Ishikawa (cell line): ENCODE data around the gene BTBD7.

Experiments
- CEBPB ChIP-seq: IDR thresholded peaks from 2 replicates; pipeline ENCODE4 v1.6.1; 2012
- CREB1 ChIP-seq: IDR thresholded peaks from 2 replicates; pipeline ENCODE4 v1.6.1; 2012; ENCODE audit warnings: low read depth
- EGR1 ChIP-seq: IDR thresholded peaks from 2 replicates; pipeline ENCODE4 v1.6.1; 2012
- EP300 ChIP-seq: IDR thresholded peaks from 2 replicates; pipeline ENCODE4 v1.6.1; 2012; ENCODE audit warnings: borderline replicate concordance
- FOXM1 ChIP-seq: IDR thresholded peaks from 2 replicates; pipeline ENCODE4 v1.6.1; 2012; ENCODE audit warnings: low read depth, borderline replicate concordance
- NFIC ChIP-seq: IDR thresholded peaks from 2 replicates; pipeline ENCODE4 v1.6.1; 2012
- RAD21 ChIP-seq: IDR thresholded peaks from 2 replicates; pipeline ENCODE4 v1.6.1; 2012; ENCODE audit warnings: low read depth
- REST ChIP-seq: IDR thresholded peaks from 2 replicates; pipeline ENCODE4 v1.6.1; 2012; ENCODE audit warnings: low read depth, mild to moderate bottlenecking
- TAF1 ChIP-seq: IDR thresholded peaks from 2 replicates; pipeline ENCODE4 v1.6.1; 2012; ENCODE audit warnings: low read depth, mild to moderate bottlenecking
- TCF12 ChIP-seq: IDR thresholded peaks from 2 replicates; pipeline ENCODE4 v1.6.1; 2012; ENCODE audit warnings: low read depth
- TEAD4 ChIP-seq: IDR thresholded peaks from 2 replicates; pipeline ENCODE4 v1.6.1; 2012
- USF1 ChIP-seq: IDR thresholded peaks from 2 replicates; pipeline ENCODE4 v1.6.1; 2012
- YY1 ChIP-seq: IDR thresholded peaks from 2 replicates; pipeline ENCODE4 v1.6.1; 2012; ENCODE audit warnings: low read depth
- ZBTB7A ChIP-seq: IDR thresholded peaks from 2 replicates; pipeline ENCODE4 v1.6.1; 2012; ENCODE audit warnings: low read depth
- TF ChIP-seq, protein P1 (sequence below): IDR thresholded peaks from 2 replicates; pipeline ENCODE4 v1.6.1; 2012

Gene BTBD7

GRCh38 chr14:93368996-93369712 lies 36.3 kb upstream of the BTBD7 start:
- TF ChIP-seq, protein P1, sequence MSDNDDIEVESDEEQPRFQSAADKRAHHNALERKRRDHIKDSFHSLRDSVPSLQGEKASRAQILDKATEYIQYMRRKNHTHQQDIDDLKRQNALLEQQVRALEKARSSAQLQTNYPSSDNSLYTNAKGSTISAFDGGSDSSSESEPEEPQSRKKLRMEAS: no peak
- TF ChIP-seq TAF1 (no peak), CEBPB (no peak), EP300 (no peak), TCF12 (no peak), FOXM1 (no peak), YY1 (no peak), NFIC (no peak), RAD21 (no peak), TEAD4 (no peak), EGR1 (no peak), REST (no peak), ZBTB7A (no peak), CREB1 (no peak), USF1 (no peak)

GRCh38 chr14:93348292-93348691 lies 15.5 kb upstream of the BTBD7 start:
- TF ChIP-seq REST (no peak), YY1 (no peak), FOXM1 (no peak), TEAD4 (no peak), CEBPB (no peak), ZBTB7A (no peak), EGR1 (no peak)
- TF ChIP-seq, protein P1: no peak

DNA sequence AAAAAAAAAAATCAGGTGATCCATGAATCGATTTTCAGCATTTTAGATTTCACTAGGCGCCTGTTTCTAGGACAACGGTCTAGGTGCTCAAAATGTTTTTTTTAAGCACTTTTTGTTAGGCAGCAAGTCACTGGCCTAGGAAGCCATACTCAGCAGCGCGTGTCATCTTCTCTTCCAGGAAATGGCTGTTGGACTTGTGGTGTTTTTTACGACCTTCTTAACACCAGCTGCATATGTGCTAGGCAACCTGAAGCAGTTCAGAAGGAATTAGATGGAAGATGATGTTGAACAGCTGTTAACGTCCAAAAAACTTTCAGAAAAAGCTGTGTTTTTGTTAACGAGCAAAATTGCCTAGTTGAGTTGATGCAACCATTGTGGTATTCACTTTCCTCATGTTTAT lies 15.0 kb upstream of the BTBD7 start:
- no peak for TF ChIP-seq YY1
- no peak for TF ChIP-seq TCF12
- TF ChIP-seq TEAD4: no peak
- TF ChIP-seq, protein P1: no peak
- TF ChIP-seq CEBPB: no peak
- no peak for TF ChIP-seq NFIC
- TF ChIP-seq ZBTB7A: no peak
- TF ChIP-seq USF1: no peak
- no peak for TF ChIP-seq CREB1
- no peak for TF ChIP-seq EGR1
- TF ChIP-seq TAF1: no peak
- TF ChIP-seq REST: no peak
- no peak for TF ChIP-seq EP300
- TF ChIP-seq RAD21: no peak
- no peak for TF ChIP-seq FOXM1

DNA sequence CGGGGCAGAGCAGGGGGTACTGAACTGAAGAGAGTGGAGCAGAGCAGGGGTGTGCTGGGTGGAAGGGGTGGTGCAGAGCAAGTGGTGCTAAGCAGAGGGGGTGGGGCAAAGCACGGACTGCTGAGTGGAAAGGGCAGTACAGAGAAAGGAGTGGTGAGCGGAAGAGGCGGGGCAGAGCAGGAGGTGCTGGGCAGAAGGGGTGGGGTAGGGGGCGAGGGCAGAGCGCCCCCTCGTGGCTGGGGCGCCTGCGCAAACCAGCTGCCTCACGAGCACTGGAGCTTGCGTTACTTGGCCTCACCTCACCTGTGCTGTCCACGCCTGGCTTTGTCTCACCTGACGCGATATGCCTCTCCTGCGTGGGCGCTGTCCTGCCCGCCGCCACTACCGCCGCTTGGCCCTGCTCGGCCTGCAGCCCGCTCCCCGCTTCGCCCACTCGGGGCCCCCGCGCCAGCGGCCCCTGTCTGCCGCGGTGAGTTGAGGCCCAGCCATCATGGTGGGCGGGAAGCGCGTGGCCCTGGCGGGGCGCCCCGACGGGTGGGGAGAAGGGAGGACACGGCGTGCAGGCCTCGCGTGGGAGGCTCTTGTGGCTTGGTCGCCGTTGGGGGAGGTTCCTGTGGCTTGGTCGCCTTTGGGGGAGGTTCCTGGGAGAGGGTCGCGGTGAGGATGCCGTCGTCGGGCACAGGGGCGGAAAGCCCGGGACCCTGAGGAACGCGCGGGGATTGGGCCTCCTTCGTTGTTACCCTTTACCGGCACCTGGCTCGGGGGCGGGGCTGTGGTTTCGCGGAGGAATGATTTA lies 14.3 kb upstream of the BTBD7 start, which contains the start of gene COX8C:
Gene COX8C (plus strand): TSS at position 257 of the 796 bp plus-strand sequence. CDS start 87 bp downstream, at position 344.
- TF ChIP-seq USF1 (no peak), TAF1 (no peak), TCF12 (no peak), TEAD4 (no peak)
